HCT116 (cell line): ENCODE results near the gene PCNX1.

ENCODE experiments used
- CEBPB ChIP-seq: IDR thresholded peaks from 2 replicates; pipeline ENCODE4 v1.6.1; 2012; ENCODE audit warnings: low read depth
- EZH2 ChIP-seq: fragments of 200-600 bp; sonication (generic); IDR thresholded peaks from 2 replicates; pipeline ENCODE4 v1.6.1; 2017; ENCODE audit warnings: antibody characterized with exemption, mixed run types
- EZH2phosphoT487 ChIP-seq: fragments of 200-600 bp; IDR thresholded peaks from 2 replicates; pipeline ENCODE4 v1.6.1; 2018; ENCODE audit warnings: antibody characterized with exemption, borderline replicate concordance
- POLR2AphosphoS5 ChIP-seq: IDR thresholded peaks from 2 replicates; pipeline ENCODE4 v1.6.1; 2011; ENCODE audit warnings: mild to moderate bottlenecking, low read depth, low read length, moderate library complexity
- SIN3A ChIP-seq: IDR thresholded peaks from 2 replicates; pipeline ENCODE4 v1.6.1; 2012; ENCODE audit warnings: low read depth
- TCF7L2 ChIP-seq: IDR thresholded peaks from 2 replicates; pipeline ENCODE4 v1.7.0; 2011; ENCODE audit warnings: borderline replicate concordance, inconsistent platforms; ENCODE audit not compliant: insufficient read depth, insufficient read length; ENCODE audit errors: extremely low read depth
- ZFX ChIP-seq: fragments of 450-650 bp; IDR thresholded peaks from 2 replicates; pipeline ENCODE4 v1.6.1; 2017
- TF ChIP-seq, protein P1 (sequence below), 3 experiments: fragments of 200-600 bp in 1 of 3; sonication (generic) in 1 of 3; IDR thresholded peaks in 2 of 3; conservative IDR thresholded peaks in 1 of 3; 2 replicates each; pipeline ENCODE4 v1.5.1; 2012 to 2017; ENCODE audit warnings: low read depth in 2 of 3, low read length in 2 of 3, antibody characterized with exemption in 1 of 3, borderline replicate concordance in 1 of 3, control low read depth in 1 of 3, mild to moderate bottlenecking in 1 of 3, mixed read lengths in 1 of 3, mixed run types in 1 of 3, moderate library complexity in 1 of 3; ENCODE audit not compliant: insufficient read depth in 1 of 3
- TF ChIP-seq, protein P2 (sequence below): IDR thresholded peaks from 2 replicates; pipeline ENCODE4 v1.6.1; 2012

DNA sequence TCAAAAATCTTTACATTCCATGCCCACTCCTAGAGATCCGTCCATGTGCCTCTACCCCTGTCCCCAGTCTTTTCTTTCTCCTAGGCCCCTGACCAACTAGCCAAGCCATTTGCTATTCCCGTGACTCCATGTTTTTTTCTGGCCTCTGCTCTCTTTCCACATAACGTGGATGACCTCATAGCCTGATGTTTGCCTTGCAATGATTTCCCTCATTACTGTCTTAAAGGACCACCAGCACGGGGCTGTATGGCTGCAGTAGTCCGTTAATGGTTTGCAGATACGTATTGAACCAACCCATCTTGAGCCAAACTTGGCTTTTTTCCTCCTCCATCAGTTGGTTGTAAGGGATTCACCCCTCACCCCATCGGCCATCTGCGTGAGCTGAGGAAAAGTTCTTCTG is 226.0 kb downstream of the PCNX1 start:
- TF ChIP-seq, protein P1, sequence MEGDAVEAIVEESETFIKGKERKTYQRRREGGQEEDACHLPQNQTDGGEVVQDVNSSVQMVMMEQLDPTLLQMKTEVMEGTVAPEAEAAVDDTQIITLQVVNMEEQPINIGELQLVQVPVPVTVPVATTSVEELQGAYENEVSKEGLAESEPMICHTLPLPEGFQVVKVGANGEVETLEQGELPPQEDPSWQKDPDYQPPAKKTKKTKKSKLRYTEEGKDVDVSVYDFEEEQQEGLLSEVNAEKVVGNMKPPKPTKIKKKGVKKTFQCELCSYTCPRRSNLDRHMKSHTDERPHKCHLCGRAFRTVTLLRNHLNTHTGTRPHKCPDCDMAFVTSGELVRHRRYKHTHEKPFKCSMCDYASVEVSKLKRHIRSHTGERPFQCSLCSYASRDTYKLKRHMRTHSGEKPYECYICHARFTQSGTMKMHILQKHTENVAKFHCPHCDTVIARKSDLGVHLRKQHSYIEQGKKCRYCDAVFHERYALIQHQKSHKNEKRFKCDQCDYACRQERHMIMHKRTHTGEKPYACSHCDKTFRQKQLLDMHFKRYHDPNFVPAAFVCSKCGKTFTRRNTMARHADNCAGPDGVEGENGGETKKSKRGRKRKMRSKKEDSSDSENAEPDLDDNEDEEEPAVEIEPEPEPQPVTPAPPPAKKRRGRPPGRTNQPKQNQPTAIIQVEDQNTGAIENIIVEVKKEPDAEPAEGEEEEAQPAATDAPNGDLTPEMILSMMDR (IDR thresholded peaks at IDR 0.05 in 2 of 3, conservative IDR thresholded peaks at IDR 0.05 in 1 of 3; ENCODE audit: borderline replicate concordance in 1 of 3, insufficient read depth in 1 of 3, low read depth in 2 of 3, low read length in 2 of 3): no peak
- TF ChIP-seq EZH2 (no peak), SIN3A (no peak), EZH2phosphoT487 (no peak), CEBPB (no peak), POLR2AphosphoS5 (no peak), ZFX (no peak), TCF7L2 (no peak)
- TF ChIP-seq, protein P2, sequence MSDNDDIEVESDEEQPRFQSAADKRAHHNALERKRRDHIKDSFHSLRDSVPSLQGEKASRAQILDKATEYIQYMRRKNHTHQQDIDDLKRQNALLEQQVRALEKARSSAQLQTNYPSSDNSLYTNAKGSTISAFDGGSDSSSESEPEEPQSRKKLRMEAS: no peak
